GM19193 (cell line): ENCODE results near the gene CKMT1A.
"Not testable (repeated sequence)": the region's sequence is repeated elsewhere in the genome, so short reads cannot be mapped to it uniquely, and the experiment has no call there.

Experiments used
- POLR2A ChIP-seq: IDR thresholded peaks from 4 replicates; pipeline ENCODE4 v1.6.1; 2011; ENCODE audit not compliant: insufficient read depth, insufficient read length; ENCODE audit errors: extremely low read depth

CKMT1A gene

GRCh38 chr15:43693148-43694022 lies at the start of gene CKMT1A:
Gene CKMT1A, plus strand, starts transcription at chr15:43693859. Its CDS starts 192 bp downstream, at chr15:43694051.
- not testable (repeated sequence) for TF ChIP-seq POLR2A

- no peak for TF ChIP-seq POLR2A
These were observed 44.8 kb upstream of the CKMT1A start, which contains the start of gene CATSPER2 for GRCh38 chr15:43648649-43649429. Gene CATSPER2, minus strand, starts transcription at chr15:43648844. Its CDS starts 783 bp downstream, at chr15:43648061.

GRCh38 chr15:43702174-43702573 lies 8.5 kb downstream of the CKMT1A start:
- no peak for TF ChIP-seq POLR2A

GRCh38 chr15:43702701-43703424 lies 9.2 kb downstream of the CKMT1A start:
- no peak for TF ChIP-seq POLR2A

- no peak for TF ChIP-seq POLR2A
These were observed 29.5 kb downstream of the CKMT1A start for GRCh38 chr15:43723151-43723550.

GRCh38 chr15:43735416-43735815 lies 41.8 kb downstream of the CKMT1A start:
- TF ChIP-seq POLR2A = no peak

- TF ChIP-seq POLR2A = peak; percentile 92
These were observed 52.7 kb downstream of the CKMT1A start, which contains the start of gene PDIA3 for GRCh38 chr15:43746245-43746902. Gene PDIA3, plus strand, starts transcription at chr15:43746438. Its CDS starts 102 bp downstream, at chr15:43746540.

GRCh38 chr15:43748376-43748775 lies 54.7 kb downstream of the CKMT1A start:
- no peak for TF ChIP-seq POLR2A
